Urothelium cell line (cell line): ENCODE results near the gene GPX4.

Experiments
- DNase-seq: peaks from one replicate; pipeline ENCODE4 v3.0.0; 2011; ENCODE audit warnings: low spot score, mixed read lengths
- FAIRE-seq: peaks from 2 replicates; lab custom pipeline; 2011; peaks lifted over from hg19 to GRCh38; lab: Jason Lieb, UNC

GPX4 gene

GRCh38 chr19:1147934-1148549, 44.2 kb downstream of the GPX4 start:
- DNase-seq (no peak), FAIRE-seq (no peak)

GRCh38 chr19:1149259-1150045, 45.7 kb downstream of the GPX4 start:
- FAIRE-seq (no peak), DNase-seq (no peak)

- FAIRE-seq (no peak), DNase-seq (no peak)
These were observed 46.7 kb downstream of the GPX4 start for GRCh38 chr19:1150333-1151036.

- FAIRE-seq = no peak
These were observed 47.4 kb downstream of the GPX4 start for GRCh38 chr19:1151037-1151724.

GRCh38 chr19:1151917-1152587, 48.3 kb downstream of the GPX4 start:
- DNase-seq = no peak

More at GRCh38 chr19:1151037-1151724, 47.4 kb downstream of the GPX4 start:
- no peak for DNase-seq

GRCh38 chr19:1153891-1154730, 50.3 kb downstream of the GPX4 start:
- FAIRE-seq (no peak), DNase-seq (no peak)

More at GRCh38 chr19:1151917-1152587, 48.3 kb downstream of the GPX4 start:
- FAIRE-seq = no peak

GRCh38 chr19:1154731-1155351, 51.0 kb downstream of the GPX4 start:
- FAIRE-seq (no peak), DNase-seq (no peak)

- no peak for DNase-seq
- no peak for FAIRE-seq
These were observed 51.8 kb downstream of the GPX4 start for GRCh38 chr19:1155352-1156304.
